Measurements from ENCODE around the gene UBP1. TPM values are rescaled to one million over a fixed set of nuclear protein-coding genes. Genes with fewer than 3 reads are reported as not detected.

The UBP1 gene
- total and polyA plus RNA-seq, 9 of the 15 experiments (the other 6 are each of a cell fraction or from before 2014, with no cell fraction given): 13.6 to 143 (median 79.6) TPM

- TF ChIP-seq E2F4 (CRISPR knock-in tag; IDR thresholded peaks at IDR 0.05; ENCODE audit: low read depth) (no peak), HOXB6 (CRISPR knock-in tag; IDR thresholded peaks at IDR 0.05; ENCODE audit: borderline replicate concordance) (no peak), CBX1 (IDR thresholded peaks at IDR 0.05; ENCODE audit: low read depth) (no peak), TSHZ1 (CRISPR knock-in tag; IDR thresholded peaks at IDR 0.05) (no peak), ZNF212 (CRISPR knock-in tag; IDR thresholded peaks at IDR 0.05) (no peak), ZBED1 (IDR thresholded peaks at IDR 0.05) (no peak), KDM2B (CRISPR knock-in tag; IDR thresholded peaks at IDR 0.05) (no peak), CXXC5 (CRISPR knock-in tag; IDR thresholded peaks at IDR 0.05) (no peak), CCAR2 (IDR thresholded peaks at IDR 0.05; ENCODE audit: low read depth, low read length) (no peak), CBX2 (IDR thresholded peaks at IDR 0.05; ENCODE audit: insufficient read depth, low read length, poor library complexity, severe bottlenecking) (no peak), TAF15 (IDR thresholded peaks at IDR 0.05; ENCODE audit: low read depth, low read length) (no peak), ZNF354B (CRISPR knock-in tag; IDR thresholded peaks at IDR 0.05) (no peak), SMAD4 (CRISPR knock-in tag; conservative IDR thresholded peaks at IDR 0.05) (peak; percentile 55), KDM1A (IDR thresholded peaks at IDR 0.05) (0 out of 4 replicates have a peak, but pooled peaks of 1 of the 2 experiments have one; percentile 7), KAT8 (IDR thresholded peaks at IDR 0.05; ENCODE audit: low read depth) (no peak), KDM5B (IDR thresholded peaks at IDR 0.05; ENCODE audit: insufficient replicate concordance, low read depth, low read length) (no peak), IRF1 (CRISPR knock-in tag; IDR thresholded peaks at IDR 0.05; ENCODE audit: borderline replicate concordance) (no peak), ZBTB43 (CRISPR knock-in tag; IDR thresholded peaks at IDR 0.05) (no peak), ZNF174 (CRISPR knock-in tag; IDR thresholded peaks at IDR 0.05) (no peak), ZFP30 (CRISPR knock-in tag; IDR thresholded peaks at IDR 0.05; ENCODE audit: borderline replicate concordance) (no peak), THRB (CRISPR knock-in tag; conservative IDR thresholded peaks at IDR 0.05) (no peak), ZNF778 (CRISPR knock-in tag; IDR thresholded peaks at IDR 0.05) (no peak)
Observed at GRCh38 chr3:33385423-33385822, 54.8 kb downstream of the UBP1 start (continued).
